ENCODE data around the gene RASGRP3. TPM values are rescaled to one million over a fixed set of nuclear protein-coding genes. Genes with fewer than 3 reads are reported as not detected.

RASGRP3 gene
- total RNA-seq, 1 experiment from 2014 or later, result 0.84 TPM

- DNase-seq (ENCODE audit: low read depth), result no peak
Observed at GRCh38 chr2:33579227-33579626, 102.8 kb downstream of the RASGRP3 start.

GRCh38 chr2:33581872-33582271 is 105.4 kb downstream of the RASGRP3 start:
- DNase-seq (ENCODE audit: low read depth), result no peak

- DNase-seq (ENCODE audit: low read depth), result peak; percentile 18
Observed at GRCh38 chr2:33583194-33583938, 106.9 kb downstream of the RASGRP3 start.

GRCh38 chr2:33586766-33587165 is 110.3 kb downstream of the RASGRP3 start:
- no peak for DNase-seq (ENCODE audit: low read depth)

GRCh38 chr2:33588232-33588631 is 111.8 kb downstream of the RASGRP3 start:
- DNase-seq (ENCODE audit: low read depth), result no peak

GRCh38 chr2:33589444-33589843 is 113.0 kb downstream of the RASGRP3 start:
- DNase-seq (ENCODE audit: low read depth), result no peak

- no peak for DNase-seq (ENCODE audit: low read depth)
Observed at GRCh38 chr2:33595385-33595784, 118.9 kb downstream of the RASGRP3 start.

GRCh38 chr2:33597026-33597425 is 120.6 kb downstream of the RASGRP3 start:
- no peak for DNase-seq (ENCODE audit: low read depth)

- peak; percentile 21 for DNase-seq (ENCODE audit: low read depth)
Observed at GRCh38 chr2:33598561-33599174, 122.2 kb downstream of the RASGRP3 start.

GRCh38 chr2:33599175-33599942 is 122.9 kb downstream of the RASGRP3 start, which contains the start of gene FAM98A:
TSS of gene FAM98A (minus strand) at chr2:33599299. CDS start at chr2:33599221, 78 bp downstream.
- peak; percentile 98 for DNase-seq (ENCODE audit: low read depth)

- no peak for DNase-seq (ENCODE audit: low read depth)
Observed at GRCh38 chr2:33599943-33600192, 123.4 kb downstream of the RASGRP3 start.

GRCh38 chr2:33602201-33602830 is 125.9 kb downstream of the RASGRP3 start:
- peak; percentile 7 for DNase-seq (ENCODE audit: low read depth)

GRCh38 chr2:33603416-33603815 is 127.0 kb downstream of the RASGRP3 start:
- no peak for DNase-seq (ENCODE audit: low read depth)

- no peak for DNase-seq (ENCODE audit: low read depth)
Observed at GRCh38 chr2:33605056-33605455, 128.6 kb downstream of the RASGRP3 start.

- DNase-seq (ENCODE audit: low read depth), result no peak
Observed at GRCh38 chr2:33606100-33606499, 129.7 kb downstream of the RASGRP3 start.

- DNase-seq (ENCODE audit: low read depth), result no peak
Observed at GRCh38 chr2:33606622-33607021, 130.2 kb downstream of the RASGRP3 start.

GRCh38 chr2:33607251-33607721 is 130.8 kb downstream of the RASGRP3 start:
- DNase-seq (ENCODE audit: low read depth), result no peak

- no peak for DNase-seq (ENCODE audit: low read depth)
Observed at GRCh38 chr2:33607905-33608304, 131.5 kb downstream of the RASGRP3 start.

- DNase-seq (ENCODE audit: low read depth), result no peak
Observed at GRCh38 chr2:33614190-33614589, 137.7 kb downstream of the RASGRP3 start.

All from HT1080 (cell line).